Measurements from ENCODE around the gene XG.

DNA sequence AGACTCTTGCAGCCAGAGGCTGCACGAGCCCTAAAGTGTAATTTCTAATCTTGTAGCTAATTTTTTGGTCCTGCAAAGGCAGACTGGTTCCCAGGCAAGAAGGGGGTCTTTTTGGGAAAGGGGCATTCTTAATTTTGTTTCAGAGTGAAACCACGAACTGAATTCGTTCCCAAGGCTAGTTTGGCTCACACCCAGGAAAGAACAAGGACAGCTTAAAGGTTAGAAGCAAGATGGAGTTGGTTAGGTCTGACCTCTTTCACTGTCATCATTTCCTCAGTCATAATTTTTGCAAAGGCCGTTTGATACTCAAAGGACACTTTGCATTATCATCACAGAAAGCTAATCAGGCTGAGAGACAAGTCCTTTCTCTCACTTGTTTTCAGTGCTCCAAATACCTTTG, 30.9 kb downstream of the XG start:
- TF ChIP-seq CTCF (conservative IDR thresholded peaks at IDR 0.05 in 1 of 2, IDR thresholded peaks at IDR 0.05 in 1 of 2; ENCODE audit: extremely low read depth in 1 of 2, insufficient read depth in 1 of 2, low read depth in 1 of 2, low read length in 2 of 2) (no peak), EZH2 (IDR thresholded peaks at IDR 0.05; ENCODE audit: borderline replicate concordance, low read length) (no peak)
